ENCODE results near the gene KCP.
"Not testable (repeated sequence)": the region's sequence is repeated elsewhere in the genome, so short reads cannot be mapped to it uniquely, and the experiment has no call there.

Gene KCP

DNA sequence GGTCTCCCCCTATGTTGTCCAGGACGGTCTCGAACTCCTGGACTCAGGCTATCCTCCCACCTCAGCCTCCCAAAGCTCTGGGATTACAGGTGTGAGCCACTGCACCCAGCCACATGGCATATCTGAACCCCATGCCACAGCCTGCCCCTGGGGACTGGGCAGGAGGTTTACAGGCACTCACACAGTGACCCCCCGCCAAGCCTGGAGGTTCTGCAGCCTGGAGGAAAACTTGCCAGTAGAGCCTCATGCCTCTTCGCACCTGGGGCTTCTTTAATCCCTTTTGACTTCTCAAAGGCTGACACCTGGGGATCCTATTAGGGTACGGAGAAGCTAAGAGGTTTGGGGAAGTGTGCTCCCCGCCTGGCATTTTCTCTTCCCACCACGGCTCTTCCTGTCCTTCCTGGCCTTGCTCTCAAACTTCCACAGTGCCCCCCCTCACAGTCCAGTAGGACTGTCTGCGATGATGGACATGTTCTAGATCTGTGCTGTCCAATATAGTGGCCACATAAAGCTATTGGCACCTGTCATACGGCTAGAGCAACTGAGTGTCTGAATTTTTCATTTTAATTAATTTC lies 11.4 kb upstream of the KCP start:
- DNase-seq (ENCODE audit: low read depth, low spot score) = no peak

DNA sequence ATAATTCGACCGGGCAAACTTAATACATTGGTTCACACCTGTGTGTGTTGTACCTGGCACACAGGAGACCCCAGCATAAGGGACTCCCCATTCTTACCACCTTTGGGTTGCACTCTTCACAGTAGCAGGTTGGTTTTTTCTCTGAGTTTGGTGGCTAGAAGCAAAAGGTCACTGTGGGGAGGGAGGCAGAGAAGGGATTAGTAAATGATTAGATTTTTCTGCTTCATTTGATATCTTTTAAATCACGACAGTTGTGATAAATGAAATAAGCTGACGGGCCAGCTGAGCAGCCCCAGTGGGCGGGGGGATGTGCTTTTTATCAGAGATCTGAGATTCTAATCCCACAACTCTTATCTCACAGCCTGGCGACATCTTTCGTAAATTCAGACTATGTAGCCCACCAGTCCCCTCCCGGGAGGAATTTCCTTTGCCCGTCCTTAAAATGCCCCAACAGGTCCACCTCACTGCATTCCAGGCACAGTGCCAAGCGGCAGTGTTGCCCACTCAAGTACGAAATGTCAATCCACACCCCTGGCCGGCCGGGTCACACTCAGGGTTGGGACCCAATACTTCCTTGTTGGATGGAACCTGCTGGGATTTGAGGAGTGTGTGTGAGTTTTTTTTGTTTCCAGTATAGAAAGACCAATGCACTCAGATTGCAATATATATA lies 10.5 kb upstream of the KCP start:
- DNase-seq (ENCODE audit: low read depth, low spot score) = no peak

DNA sequence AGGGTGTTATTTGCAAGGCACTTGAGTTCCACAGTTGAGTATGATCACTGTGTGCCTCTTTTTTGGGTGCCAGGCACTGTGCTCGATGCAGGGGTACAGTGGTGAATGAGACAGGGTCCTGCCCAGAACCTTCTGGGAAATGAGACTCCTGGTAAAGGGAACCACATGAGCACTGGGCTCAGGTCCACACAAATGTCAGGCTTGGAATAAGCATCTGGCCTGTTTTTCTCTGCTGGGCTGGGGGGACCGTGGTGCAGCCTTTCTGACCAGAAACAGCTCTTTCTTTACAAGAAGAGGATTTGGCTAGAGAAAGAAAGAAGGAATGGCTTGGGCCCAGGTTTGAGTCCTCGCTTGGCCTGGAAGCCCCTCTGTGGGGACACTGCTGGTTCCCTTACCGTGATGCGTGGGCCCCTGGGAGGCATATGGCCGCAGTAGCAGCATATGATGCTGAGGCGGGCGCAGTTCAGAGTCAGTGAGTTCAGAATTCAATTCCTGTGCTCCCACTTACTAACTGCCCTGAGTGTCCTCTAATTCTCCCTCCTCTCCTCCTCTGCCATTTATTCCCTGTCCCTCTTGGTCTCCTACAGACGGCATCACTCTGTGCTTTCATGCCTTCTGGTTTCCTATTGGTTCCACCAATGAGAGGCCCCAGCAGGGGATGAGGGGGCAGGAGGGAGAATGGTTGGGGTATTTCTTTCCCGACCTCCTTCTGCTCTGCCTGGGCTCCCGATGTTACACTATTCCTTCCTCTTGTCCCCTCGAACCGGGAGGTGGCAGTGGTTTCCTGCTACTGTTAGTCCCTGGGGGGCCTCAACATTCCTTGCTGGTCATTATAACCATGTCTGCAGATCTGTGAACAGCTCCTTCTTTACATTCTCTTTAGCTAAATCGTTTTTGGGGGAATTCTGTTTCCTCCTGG lies 9.6 kb upstream of the KCP start:
- no peak for DNase-seq (ENCODE audit: low read depth, low spot score)

DNA sequence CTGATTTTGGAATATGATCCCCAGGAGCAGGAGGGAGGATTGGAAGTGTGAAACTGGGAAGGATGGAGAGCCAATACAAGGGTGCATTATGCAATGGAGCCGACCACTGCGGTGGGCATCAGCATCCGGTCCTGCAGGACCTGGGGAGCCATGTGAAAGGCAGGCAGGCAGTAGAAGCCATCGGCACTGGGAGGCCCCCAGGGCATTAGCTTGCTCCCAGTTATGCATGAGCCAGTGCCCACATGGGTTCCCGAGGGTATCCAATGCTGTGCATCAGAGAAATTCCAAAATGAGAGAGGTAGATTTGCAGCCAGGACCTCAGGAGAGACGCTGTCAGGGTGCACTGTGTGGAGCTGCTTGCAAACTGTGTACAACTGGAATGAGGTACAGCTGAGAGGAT lies 8.7 kb upstream of the KCP start:
- DNase-seq (ENCODE audit: low read depth, low spot score) = no peak

DNA sequence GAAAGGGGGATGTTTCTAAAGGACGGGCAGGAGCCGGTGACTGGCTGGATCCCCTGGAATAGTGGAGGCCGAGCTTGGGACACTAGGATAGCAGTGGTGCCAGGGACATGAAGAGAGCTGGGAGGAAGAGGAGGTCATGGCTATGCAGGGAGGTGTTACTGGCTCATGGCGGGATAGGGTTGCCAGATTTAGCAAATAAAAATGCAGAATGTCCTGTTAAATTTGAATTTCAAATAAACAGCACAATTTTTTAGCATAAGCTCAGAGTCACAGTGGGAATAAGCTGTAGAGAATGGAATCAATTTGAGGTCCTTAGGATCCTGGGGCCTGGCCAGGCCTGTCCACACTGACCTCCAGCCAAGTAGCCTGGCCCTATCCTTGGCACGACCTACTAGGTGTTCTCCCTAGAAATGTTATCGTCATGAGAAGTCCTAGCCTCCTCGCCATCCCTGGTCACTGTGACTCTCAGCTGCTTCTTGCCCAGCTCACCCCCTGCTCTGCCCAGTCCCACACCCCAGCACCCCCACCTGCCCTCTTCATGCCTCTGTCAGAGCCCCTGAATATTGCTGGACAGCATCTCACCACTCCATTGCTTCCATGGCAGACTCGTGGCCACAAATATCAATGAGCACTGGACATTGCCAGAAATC lies 7.6 kb upstream of the KCP start:
- no peak for DNase-seq (ENCODE audit: low read depth, low spot score)

DNA sequence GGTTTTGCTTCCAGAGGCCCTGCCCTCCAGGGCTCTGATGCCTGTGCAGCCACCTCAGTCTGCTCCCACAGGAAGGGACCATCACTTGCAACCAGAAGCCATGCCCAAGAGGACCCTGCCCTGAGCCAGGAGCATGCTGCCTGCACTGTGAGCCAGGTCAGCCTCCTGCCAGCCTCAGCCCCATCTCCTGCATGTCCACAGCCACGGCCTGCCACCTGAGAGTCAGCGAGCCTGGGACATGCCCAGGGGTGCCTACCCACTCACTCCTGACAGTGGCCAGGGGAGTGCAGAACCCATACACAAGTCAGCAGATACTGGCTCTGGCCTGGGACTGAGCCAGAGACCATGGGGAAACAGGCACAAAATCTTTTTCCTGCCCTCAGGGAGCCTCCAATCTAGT lies 6.6 kb upstream of the KCP start:
- no peak for DNase-seq (ENCODE audit: low read depth, low spot score)

DNA sequence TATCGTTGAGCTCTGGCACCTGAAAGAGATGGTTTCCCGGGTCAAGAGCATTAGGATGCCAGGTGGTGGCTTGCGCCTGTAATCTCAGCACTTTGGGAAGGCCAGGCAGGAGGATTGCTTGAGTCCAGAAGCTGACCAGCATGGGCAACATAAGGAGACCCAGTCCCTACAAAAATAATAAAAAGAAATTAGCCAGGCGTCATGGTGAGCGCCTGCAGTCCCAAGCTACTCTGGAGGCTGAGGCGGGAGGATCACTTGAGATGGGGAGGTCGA lies 6.1 kb upstream of the KCP start:
- DNase-seq (ENCODE audit: low read depth, low spot score) = no peak

DNA sequence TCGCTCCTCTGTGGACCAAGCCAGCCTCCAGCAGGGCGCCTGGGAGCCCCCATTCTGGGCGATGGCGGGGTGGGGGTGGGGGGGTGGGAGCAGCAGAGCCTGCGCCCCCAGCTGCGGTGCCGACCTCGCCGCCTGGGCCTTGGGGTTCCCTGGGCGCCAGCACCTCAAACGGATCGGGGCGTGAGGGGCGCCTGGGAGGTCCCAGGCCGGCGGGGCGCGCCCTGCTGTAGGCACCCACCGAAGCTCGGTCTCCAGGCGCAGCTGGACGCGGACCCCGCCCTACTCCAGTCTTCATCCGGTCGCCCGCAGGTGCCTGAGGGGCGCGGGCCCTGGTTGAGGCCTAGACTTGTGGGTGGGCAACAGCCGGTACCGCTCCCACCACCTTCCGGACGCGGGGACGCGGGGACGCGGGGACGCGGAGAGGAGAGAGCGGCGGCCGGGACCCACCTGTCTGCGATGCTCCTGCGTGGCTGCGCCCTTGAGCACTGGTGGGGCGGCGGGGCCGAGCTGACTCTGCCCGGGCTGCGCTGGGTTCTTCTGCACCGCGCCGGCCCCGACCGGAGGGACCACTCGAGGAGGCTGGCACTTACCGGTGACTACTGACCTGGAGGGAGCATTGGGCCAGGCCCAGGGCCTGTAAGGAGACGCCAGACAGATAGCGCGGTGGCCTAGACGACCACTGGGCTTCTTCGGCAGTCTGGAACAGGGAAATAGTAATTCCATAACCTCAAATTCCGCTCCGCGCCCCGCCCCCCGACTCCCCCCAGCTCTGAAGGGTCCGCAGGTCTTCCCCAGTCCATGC lies 5.5 kb upstream of the KCP start:
- no peak for DNase-seq (ENCODE audit: low read depth, low spot score)

DNA sequence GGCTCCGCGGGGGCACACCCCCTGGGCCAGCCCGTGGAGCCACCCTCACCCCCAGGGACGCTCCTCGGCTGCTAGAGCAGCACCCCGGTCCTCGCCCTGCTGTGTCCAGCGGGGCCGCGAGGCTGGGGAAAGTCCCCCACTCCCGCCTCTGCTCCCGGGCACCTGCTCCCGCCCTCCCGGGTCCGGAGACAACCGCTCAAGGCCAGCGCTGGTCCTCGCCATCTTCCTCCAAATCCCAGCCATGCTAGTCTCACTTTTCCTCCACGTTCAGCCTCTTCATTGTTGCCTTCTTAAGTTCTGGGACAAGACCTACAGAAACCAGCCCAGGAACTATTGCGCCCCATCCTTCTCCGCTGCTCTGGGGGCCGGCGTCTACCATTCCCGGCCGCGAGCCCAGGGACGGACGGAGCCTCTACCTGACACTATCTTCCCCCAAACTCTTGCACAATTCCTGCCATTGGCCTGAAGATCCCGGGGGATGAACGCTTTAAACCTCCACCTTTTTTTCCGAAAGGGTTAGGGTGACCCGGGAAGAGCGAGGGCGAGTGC lies 4.8 kb upstream of the KCP start:
- DNase-seq (ENCODE audit: low read depth, low spot score) = no peak

DNA sequence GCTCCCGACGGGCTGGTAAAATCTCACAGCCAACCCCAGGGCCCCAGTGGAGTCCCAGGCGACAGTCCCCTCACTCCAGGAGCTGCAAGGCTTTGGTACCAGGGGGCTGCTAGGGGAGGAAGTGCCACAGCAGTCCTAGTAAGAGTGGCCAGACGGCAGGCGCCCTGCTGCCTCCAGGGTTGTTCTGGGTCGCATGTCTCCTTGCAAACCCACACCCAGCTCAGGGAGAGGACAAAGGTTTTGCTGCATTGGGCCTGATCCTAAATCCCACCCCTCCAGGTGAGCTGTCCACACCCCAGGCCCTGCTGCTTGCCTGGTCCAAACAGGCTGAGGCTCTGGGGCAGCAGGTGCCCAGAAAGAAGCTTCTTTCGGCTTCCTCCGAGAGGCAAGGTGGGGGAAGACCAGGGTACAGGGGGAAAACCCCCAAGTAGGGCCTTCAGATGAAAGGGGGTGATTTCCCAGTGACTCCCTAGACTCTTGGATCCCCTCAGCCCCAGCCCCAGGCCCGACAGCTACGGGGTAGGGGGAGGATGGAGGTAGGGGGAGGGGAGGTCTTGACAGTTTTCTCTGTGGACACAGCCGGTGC lies 4.2 kb upstream of the KCP start:
- DNase-seq (ENCODE audit: low read depth, low spot score) = no peak

DNA sequence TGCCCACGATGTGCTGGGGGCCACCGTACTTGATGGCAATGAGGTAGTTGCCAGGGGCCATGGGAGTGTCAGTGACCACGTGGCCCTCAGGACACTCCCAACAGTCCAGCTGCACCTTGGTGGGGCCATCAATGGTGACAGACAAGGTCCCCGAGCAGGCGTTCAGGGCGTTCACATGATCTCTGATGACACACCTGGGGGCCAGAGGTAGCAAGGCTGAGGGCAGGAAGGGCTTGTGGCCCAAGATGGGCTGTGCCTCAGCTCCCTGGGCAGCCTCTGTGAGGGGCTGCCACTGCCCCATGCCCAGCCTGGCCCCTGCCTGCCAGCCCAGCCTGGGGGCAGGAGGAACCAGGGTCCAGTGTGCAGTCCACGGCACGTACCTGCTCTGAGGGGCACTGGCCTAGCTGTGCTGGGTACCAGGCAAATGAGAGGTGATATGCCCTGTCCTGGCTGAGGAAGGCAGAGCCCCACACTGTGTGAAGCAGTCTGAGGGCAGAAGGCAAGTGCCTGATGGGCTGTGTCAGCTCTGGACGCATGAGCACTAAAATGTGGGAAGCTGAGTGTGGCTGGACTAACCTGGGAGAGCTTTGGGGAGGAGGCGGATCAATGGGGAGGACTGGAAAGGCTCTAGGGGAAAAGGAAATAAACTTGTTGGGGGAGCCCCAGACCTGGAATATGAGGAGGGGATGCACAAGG lies 3.5 kb upstream of the KCP start:
- DNase-seq (ENCODE audit: low read depth, low spot score) = no peak

DNA sequence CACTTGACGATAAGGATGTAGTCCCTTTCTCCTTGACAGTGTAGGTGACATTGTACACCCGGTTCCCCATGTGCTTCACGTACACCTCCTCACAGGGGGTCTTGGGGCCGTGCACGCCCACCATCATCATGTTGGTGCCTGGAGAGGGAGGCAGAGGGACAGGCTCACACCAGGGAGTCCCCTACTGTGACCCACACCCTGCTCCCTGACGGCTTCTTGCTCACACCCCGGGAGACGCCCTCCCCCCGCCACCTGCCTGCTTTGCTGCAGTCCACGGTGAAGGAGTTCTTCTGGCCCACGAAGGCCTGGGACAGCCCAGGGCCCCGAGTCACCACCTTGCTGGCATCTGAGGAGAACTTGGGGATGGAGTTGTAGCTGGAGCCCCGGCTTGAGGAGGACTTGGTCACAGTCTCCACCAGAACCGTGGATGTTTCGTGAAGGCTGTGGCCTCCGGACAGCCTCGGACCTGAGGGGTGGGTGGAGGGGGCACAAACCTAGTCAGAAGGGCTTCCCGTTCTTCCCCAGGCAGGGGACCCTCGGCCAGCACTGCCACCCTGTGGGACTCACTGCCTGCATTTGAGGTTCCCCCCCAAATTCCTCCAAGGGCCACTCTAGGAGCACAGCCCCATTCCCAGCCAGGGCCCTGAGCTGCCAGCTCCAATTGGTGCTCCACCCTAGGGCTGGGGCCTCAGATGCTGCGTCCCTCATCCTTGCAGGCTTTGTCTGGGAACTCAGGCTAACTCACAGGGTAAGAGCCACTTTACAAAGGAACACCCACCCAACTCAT lies 2.4 kb upstream of the KCP start:
- DNase-seq (ENCODE audit: low read depth, low spot score) = not testable (repeated sequence)

DNA sequence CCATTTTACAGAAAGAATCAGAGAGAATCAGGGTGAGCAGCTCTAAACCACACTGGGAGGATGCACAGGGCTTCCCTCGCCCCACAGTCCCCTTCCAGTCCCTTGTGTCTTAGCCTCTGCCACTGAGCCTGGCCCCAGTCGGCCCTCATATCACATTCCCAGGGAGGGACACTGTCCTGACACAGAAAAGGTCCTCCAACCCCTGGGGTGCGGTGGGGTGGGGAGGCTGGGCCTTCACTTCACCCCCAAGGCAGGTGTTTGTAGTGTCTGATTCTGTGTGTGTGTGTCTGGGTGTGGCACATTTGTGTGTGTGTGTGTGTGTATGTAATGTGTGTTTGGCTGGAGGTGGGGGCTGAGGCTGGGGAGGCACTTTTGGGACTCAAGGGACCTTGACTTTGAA lies 1.8 kb upstream of the KCP start:
- DNase-seq (ENCODE audit: low read depth, low spot score) = no peak

DNA sequence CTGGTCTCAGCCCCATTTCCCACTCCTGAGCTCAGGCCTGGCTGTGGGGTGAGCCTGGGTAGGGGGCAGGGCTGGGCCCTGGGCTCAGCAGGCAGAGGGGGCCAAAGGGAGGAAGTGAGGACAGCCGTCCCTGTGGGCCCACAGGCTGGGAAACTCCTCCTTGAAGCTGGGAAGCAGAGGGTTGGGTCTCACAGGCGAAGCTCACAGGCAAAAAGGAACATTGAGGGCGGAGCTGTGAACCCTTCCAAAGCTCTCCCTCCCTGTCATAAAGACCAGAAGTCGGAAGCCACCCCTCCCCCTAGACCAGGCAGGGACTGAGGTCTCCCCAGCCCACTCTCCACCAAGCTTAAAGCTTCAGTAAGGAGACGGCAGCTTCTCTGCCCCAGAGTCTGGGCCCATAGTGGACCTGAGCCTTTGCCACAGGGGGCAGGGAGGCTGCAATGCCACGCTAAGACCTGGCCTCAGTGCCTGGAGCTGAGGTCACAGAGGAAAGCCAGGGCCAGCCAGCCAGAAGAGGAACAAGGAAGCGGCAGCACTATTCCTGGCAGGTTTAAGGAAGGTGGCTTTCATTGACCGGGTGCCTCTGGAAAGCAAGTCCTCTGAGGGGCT lies 1.0 kb upstream of the KCP start:
- DNase-seq (ENCODE audit: low read depth, low spot score) = no peak

DNA sequence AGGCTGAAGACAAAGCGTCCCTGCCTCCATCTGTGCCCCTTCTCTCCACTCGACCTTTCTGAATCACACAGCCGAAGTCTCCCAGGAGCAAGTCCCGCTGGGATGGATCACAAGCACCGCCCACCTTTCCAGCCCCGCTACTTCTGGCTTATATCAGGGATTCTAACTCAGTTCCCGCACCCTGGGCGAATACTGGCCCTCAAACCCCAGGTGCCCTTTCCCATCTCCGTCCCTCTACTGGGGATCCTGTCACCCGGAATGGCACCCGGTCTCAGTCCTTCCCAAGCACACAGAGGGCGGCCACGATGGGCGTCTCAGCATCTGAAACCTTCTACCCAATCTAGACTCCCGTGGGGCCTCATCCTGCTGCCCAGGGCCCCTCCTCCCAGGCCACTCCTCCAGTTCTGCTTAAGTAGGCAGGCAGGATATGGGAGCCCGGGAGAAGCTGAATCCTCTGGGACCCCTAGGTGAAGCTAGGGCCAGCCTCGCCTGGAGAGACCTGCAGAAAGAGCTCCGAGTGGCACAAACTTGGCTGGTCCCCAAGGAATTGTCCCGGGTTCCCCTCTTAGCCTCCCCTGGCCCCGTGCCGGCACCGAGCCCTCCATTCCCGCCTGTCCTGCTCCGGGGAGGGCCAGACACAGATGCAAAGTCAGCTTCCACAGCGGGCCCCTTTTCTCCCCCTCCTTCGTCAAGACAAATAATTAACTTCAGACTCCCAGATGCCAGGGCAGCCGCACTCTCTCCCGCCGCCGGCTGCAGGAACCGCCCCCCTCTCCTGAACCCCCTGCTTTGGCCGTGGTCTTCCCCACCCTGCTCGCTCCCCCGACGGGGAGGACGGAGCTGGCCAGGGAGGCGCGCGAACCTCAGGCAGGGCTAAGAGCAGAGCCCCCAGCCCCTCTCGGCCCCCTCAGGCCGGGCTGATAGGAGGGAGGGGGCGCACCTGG lies 612 bp downstream of the KCP start:
- no peak for DNase-seq (ENCODE audit: low read depth, low spot score)

DNA sequence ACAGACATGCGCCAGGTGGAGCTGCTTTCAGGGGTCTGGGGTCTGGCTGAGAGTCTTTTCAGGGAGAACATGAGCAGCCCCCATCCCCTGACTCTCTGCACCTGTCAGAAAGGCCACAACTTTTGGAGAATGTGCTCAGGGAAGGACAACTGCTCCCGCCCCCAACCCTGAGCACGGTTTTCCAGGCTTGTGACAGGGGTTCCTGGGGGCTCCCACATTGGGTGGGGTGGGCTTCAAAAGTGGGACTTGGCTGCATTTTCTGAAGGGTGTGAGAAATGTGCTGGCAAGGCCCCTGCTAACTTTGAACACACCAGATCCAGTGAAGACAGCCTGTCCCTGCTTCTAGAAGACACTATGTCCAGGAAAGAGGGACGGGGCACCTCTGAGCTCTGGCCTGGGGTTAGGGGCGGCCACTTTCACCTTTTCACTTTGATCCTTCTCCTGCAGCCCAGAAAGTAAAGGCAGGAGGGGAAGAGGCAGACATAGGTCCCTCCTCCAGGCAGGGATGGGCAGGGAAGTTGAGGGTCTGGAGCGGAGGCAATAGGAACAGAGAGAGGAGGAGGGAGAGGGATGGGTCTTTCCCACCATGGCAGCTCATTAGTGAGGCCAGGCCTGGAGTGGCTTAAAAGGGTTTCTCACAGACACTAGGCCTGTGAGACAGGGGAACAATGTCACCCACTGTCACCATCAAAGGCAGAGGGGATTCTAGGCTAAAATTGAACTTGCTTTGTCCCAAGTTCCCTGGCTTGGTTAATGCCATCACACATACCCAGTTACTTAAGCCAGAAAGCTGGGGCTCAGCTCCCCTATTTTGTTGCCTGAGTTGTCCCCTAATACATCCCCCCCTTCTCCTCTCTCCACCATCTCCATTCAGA lies 1.5 kb downstream of the KCP start:
- DNase-seq (ENCODE audit: low read depth, low spot score) = no peak
